IPS-20b (cell line): ENCODE results near the gene TRIM15.
A peak's percentile ranks its signal among the peaks of the same experiment; 100 is the strongest.
"Not testable (repeated sequence)": the region's sequence is repeated elsewhere in the genome, so short reads cannot be mapped to it uniquely, and the experiment has no call there.

ENCODE experiments used
- H3K27ac ChIP-seq: one replicate; pipeline ENCODE4 v1.5.1; 2013; ENCODE audit warnings: low read length
- H3K27me3 ChIP-seq: 2 replicates; pipeline ENCODE4 v1.6.1; 2013; ENCODE audit warnings: mild to moderate bottlenecking, low read length, inconsistent platforms; ENCODE audit not compliant: insufficient read depth
- H3K36me3 ChIP-seq: 2 replicates; pipeline ENCODE4 v1.6.1; 2013; ENCODE audit warnings: low read depth, mild to moderate bottlenecking, inconsistent platforms, low read length, moderate library complexity; ENCODE audit not compliant: insufficient read depth
- H3K4me1 ChIP-seq: 2 replicates; pipeline ENCODE4 v1.6.1; 2013; ENCODE audit warnings: mild to moderate bottlenecking, control low read depth, inconsistent platforms, low read length, moderate library complexity; ENCODE audit not compliant: insufficient read depth
- H3K4me3 ChIP-seq: 2 replicates; pipeline ENCODE4 v1.5.1; 2013; ENCODE audit warnings: mild to moderate bottlenecking, low read length, inconsistent platforms
- H3K9ac ChIP-seq: 2 replicates; pipeline ENCODE4 v1.6.1; 2013; ENCODE audit warnings: low read depth, mild to moderate bottlenecking, inconsistent platforms, low read length, moderate library complexity
- H3K9me3 ChIP-seq: 2 replicates; pipeline ENCODE4 v1.6.1; 2013; ENCODE audit warnings: mild to moderate bottlenecking, low read depth, low read length, inconsistent platforms; ENCODE audit not compliant: insufficient read depth

Gene TRIM15

DNA sequence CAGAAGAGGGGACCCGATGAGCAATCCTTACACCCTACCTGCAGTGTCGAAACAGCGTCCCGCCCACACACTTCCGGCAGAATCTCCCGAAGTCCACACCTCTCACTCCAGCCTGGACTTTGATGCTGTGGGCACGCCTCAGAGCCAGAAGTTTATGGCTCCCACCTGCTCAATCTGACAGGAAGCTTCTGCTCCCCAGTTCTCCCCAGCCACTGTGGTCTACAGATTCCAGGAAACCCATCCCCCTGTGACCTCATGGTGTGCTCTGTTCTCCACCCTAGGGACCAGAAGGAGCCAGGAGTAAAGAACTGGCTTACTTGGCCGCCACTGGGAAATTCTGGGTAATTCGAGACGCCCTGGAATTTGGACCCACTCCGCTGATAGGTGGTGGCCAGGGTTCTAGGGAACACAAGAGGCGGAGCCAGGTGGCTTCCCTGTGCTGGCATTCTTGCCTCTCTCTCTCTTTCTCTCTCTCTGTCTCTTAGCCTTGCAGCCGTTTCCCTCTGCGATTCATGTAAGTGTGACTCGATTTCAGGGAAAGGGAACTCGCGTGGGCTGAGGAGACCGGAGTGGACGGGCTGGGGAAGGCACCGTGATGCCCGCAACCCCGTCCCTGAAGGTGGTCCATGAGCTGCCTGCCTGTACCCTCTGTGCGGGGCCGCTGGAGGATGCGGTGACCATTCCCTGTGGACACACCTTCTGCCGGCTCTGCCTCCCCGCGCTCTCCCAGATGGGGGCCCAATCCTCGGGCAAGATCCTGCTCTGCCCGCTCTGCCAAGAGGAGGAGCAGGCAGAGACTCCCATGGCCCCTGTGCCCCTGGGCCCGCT, at the start of gene TRIM15:
TRIM15 (plus strand) TSS at position 457 of the 828 bp plus-strand sequence; CDS start at position 596, 139 bp downstream.
- Histone ChIP-seq H3K9ac (no peak within 1 kb of the TSS), H3K27ac (no peak within 1 kb of the TSS), H3K9me3 (no peaks in the 10 kb centered on the region), H3K4me3 (no peak within 1 kb of the TSS), H3K36me3 (no peaks in the 10 kb centered on the region), H3K27me3 (peaks cover 18% of the 10 kb centered on the region; the same call in 1 of the 2 replicates), H3K4me1 (no peaks in the 10 kb centered on the region)

DNA sequence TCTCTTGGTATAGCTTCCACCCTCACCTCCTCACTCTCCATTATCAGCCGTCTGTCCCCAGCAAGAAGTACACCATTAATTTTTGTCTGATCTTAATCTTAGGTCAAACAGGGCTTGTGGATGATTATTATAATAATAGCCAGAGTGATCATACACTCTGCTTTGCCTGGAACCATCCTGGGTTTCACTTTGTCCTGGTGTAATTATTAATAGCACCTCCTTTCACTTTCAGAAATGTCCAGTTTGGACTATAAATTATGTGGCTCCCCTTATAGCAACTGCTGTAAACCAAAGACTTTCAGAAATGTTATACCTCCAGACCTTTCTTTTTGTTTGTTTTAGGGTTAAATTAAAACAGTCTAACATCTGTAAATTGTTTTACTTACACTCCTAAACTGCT, 49.5 kb upstream of the TRIM15 start:
- Histone ChIP-seq H3K27me3 (peaks cover 40% of the 10 kb centered on the region), H3K4me1 (no peaks in the 10 kb centered on the region), H3K9me3 (no peaks in the 10 kb centered on the region), H3K36me3 (no peaks in the 10 kb centered on the region), H3K4me3 (no peak overlapping the region), H3K27ac (no peak overlapping the region), H3K9ac (no peak overlapping the region)

DNA sequence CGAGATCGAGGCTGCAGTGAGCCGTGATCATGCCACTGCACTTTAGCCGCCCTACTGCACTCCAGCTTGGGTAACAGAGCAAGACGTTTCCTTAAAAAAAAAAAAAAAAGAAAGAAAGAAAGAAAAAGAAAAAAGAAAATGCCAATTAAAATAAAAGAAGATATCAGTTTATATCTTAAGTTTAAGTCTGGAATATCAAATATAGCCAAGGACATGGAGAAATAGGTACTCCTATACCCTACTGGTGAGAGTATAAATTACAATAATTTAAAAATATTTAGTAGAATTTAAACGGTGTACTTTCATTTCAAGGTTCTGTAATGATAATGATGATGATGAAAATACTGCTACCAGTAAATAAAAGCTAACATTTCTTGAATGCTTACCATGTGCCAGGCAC, 46.6 kb upstream of the TRIM15 start:
- Histone ChIP-seq H3K4me1 (no peaks in the 10 kb centered on the region), H3K27me3 (peaks cover 29% of the 10 kb centered on the region), H3K9ac (no peak overlapping the region), H3K9me3 (no peaks in the 10 kb centered on the region), H3K27ac (no peak overlapping the region), H3K36me3 (no peaks in the 10 kb centered on the region), H3K4me3 (no peak overlapping the region)

DNA sequence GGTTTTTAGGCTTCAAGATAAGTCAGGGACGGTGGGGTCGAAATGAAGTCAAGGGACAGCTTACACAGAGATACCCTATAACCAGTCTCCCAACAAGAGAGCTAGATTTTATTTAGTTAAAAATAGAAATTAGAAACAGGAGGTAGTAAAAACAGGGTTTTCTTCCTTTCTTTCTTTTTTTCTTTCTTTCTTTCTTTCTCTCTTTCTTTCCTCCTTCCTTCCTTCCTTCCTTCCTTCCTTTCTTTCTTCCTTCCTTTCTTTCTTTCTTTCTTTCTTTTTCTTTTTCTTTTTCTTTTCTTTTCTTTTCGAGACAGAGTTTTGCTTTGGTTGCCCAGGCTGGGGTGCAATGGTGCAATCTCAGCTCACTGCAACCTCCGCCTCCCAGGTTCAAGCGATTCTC, 44.7 kb upstream of the TRIM15 start:
- not testable (repeated sequence) for H3K9me3 ChIP-seq, H3K27ac ChIP-seq, H3K4me3 ChIP-seq, H3K4me1 ChIP-seq, H3K36me3 ChIP-seq, H3K9ac ChIP-seq
- H3K27me3 ChIP-seq, result peaks cover 14% of the 10 kb centered on the region

DNA sequence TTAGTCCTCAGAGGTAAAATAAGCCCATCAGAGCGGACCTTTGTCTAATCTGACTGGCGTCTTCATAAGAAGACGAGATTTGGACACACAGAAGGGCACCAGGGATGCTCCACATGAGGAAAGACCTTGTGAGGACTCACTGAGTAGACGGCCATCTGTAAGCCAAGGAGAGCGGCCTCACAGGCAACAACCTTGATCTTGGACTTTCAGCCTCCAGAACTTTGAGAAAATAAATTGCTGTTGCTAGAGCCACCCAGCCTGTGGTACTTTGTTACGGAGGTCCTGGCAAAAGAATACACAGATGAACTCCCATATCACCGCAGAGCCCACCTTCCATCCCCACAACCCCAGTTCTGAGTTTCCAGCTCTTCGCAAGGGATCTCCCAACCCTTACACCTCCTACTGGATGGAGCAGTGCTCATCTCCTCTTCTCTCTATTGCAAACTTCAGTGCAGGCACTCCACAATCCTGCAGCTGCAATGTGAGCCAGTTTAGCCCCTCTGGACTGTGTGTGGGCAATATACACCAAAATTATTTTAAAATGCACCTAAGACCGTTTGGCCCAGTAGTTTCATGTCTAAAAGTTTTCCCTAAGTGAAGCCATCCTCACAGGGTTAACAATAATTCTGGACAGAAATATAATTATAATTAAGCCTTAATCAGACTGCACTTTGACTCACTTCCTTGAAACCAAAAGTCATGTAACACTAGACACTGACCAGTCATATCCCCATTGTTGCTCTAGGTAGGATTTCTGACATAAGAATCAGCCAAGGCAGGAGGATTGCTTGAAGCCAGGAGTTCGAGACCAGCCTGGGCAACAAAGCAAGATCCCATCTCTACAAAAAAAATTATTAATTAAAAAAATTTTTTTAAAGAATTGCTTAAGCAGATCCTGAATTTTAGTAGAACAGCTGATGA, 41.6 kb upstream of the TRIM15 start:
- no peaks in the 10 kb centered on the region for H3K36me3 ChIP-seq
- H3K27ac ChIP-seq, result no peak overlapping the region
- H3K4me3 ChIP-seq, result no peak overlapping the region
- peaks cover 24% of the 10 kb centered on the region for H3K27me3 ChIP-seq
- H3K4me1 ChIP-seq, result no peaks in the 10 kb centered on the region
- H3K9me3 ChIP-seq, result no peaks in the 10 kb centered on the region
- H3K9ac ChIP-seq, result no peak overlapping the region

DNA sequence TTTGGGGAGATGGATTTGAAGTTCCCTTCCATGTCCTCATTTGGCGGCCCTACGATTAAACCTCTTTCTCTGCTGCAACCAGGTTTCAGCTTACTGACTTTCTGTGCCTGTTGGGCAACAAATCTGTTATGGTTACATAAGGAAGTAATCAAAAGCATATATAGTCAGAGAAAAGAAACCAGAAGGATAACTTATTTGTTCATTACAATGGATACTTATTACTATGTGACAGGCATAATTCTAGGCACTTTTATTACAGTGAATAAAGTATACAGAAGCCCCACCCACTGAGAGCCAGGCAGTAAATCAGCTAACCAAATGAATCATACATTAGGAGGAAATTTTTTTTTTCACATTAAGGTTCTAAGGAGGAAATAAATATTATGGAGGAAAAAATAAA, 40.8 kb upstream of the TRIM15 start:
- no peaks in the 10 kb centered on the region for H3K4me1 ChIP-seq
- peaks cover 32% of the 10 kb centered on the region for H3K27me3 ChIP-seq
- H3K36me3 ChIP-seq, result no peaks in the 10 kb centered on the region
- no peak overlapping the region for H3K4me3 ChIP-seq
- no peaks in the 10 kb centered on the region for H3K9me3 ChIP-seq
- H3K9ac ChIP-seq, result no peak overlapping the region
- no peak overlapping the region for H3K27ac ChIP-seq

DNA sequence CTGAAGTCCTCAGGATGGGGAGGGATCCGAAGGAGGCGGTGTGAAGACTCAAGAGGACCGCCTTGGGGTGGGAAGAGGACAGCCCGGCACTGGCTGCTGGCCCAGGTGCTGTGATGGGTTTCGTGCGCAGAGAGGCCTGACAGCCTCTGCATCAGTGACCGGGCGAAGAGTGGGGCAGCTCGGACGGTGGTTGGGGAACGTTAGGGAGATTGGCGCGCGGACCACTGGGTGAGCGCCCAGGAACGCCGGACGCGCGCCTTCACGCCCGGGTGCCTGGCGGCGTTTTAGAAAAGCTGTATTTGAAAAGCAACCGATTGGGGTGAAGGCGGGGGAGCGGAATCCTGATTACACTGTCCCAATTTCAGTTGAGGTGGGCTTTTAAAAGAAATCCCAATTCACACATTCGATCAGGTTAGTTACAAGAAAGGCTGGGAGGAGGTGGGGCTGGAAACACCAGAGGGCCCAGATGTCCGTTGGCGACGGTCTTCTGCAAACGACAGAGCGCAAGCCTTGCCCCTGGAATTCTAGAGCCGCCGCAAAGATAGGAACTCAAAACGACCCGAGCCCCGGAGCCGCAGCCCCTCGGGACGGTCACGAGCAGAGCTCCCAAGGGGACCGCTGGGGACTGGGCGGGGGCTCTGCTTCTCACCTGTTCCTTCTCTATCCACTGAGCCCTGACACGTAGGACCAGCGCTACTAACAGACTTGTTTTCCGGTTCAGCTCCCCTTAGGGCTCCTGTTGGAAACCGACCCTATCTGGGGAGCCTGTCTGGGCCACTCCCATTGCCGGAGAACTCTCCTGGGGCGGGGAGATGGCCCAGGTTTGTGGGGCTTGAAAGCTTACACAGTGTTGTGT, 35.9 kb upstream of the TRIM15 start:
- no peaks in the 10 kb centered on the region for H3K36me3 ChIP-seq
- no peak overlapping the region for H3K9ac ChIP-seq
- peaks cover 80% of the 10 kb centered on the region for H3K27me3 ChIP-seq
- no peaks in the 10 kb centered on the region for H3K4me1 ChIP-seq
- H3K27ac ChIP-seq, result no peak overlapping the region
- peak overlapping the region; percentile 76 for H3K4me3 ChIP-seq
- H3K9me3 ChIP-seq, result no peaks in the 10 kb centered on the region

DNA sequence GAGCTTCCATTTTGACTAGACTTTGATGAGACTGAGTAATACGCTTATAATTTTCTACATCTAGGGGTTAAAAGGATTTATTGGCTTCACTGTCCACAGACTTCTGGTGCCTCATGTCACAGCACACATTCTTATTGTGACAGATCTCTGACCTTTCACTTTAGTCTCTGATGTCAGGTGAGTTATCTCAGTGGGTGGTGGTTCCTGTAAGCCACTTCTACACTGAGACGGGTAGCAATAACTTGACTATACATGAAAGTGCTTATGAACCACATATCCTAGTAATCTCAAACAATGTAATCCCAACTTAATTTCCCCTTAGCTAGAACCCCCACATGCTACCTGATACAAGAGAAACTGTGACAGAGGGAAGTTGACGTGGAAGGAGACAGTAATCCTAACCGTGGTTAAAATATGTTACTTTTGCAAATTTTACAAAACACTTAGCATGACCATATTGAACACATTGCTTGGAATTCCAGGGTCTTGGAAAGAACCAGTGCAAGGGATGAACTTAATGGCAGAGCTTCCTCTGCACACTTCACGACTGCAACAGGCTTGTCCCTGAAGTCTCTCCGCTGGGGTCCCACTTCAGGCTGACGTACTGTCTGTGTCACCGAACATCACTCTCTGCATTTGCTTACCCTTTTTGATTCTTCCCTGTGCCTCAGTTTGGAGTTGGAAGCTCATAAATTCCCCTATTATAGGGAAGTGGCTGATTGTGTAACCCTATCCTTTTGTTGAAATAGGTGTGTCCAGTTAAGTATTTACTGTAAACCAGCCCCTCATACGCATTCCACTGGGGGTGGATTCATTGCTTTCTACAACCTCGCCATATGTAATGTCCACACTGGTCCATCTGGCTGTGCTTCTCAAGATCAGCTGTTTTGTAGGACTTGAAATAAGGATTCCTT, 33.8 kb upstream of the TRIM15 start:
- Histone ChIP-seq H3K36me3 (no peaks in the 10 kb centered on the region), H3K27me3 (peaks cover 76% of the 10 kb centered on the region), H3K9ac (no peak overlapping the region), H3K4me3 (no peak overlapping the region), H3K4me1 (no peaks in the 10 kb centered on the region), H3K9me3 (no peaks in the 10 kb centered on the region), H3K27ac (no peak overlapping the region)

DNA sequence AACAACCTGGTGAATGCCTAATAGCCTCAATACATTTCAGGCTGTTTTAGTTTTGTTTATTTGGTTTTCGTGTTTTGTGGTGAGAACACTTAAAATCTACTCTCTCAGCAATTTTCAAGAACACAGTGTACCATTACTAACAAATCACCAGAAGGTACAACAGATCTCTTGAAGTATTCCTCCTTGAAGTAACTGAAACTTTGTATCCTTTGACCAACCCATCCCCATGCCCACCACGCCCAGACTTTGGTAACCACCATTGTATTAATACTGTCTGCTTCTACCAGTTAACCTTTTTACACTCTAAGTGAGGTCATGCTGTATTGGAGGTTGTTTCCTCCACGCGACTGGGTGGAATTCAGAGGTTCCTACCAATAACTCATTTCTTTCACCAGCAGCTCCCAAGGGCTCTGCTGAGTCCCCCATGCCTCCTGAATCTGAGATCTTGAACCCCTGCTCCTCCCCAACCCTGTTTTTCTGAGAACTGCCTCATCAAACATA, 33.1 kb upstream of the TRIM15 start:
- no peak overlapping the region for H3K4me3 ChIP-seq
- peaks cover 71% of the 10 kb centered on the region for H3K27me3 ChIP-seq
- no peak overlapping the region for H3K9ac ChIP-seq
- no peaks in the 10 kb centered on the region for H3K4me1 ChIP-seq
- no peaks in the 10 kb centered on the region for H3K36me3 ChIP-seq
- H3K9me3 ChIP-seq, result no peaks in the 10 kb centered on the region
- no peak overlapping the region for H3K27ac ChIP-seq

DNA sequence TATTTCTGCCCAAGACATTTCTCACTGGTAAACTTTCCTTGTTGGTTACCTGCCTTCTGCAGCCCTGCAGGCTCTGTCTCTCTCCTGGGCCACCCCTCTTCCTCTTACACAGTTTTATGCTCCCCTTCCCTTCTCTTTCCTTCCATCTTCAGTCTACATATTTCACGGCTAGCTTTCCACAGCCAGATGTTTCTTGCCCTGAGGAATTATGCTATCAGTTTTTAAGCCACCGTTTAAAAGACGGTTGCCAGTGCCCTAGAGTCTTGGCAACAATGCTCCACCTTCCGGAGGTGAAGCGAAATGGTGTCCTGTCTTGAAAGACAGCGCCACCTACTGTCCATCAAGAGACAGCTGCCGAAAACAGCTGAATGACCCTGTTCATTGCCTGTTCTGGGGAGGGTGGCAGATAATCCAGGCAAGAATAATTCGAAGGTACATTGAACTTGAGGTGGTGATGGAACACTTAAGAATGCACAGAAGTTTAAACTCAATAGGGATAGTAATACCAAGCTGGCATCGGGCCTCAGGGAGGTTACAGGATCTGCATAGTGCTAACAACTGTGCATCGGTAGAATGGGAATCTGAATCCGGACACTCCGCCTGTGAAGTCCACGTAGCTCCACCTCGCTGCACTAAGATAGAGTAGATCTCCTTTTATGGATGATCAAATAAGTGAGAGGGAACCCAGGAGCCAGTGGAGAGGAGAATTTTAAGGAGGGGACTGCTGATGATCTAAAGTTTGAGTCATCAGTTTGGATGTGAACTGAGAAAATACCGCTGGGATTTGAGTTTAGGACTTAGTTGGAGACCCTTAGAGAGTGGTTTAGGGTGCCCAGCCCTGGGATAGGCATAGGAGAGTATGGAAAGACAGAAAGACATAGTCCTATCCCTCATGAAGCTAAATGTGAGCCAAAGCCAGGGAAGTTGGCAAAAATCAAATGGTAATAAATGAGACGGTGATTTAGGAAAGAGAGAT, 32.2 kb upstream of the TRIM15 start:
- Histone ChIP-seq H3K9ac (no peak overlapping the region), H3K27ac (no peak overlapping the region), H3K27me3 (peaks cover 62% of the 10 kb centered on the region), H3K4me1 (no peaks in the 10 kb centered on the region), H3K9me3 (no peaks in the 10 kb centered on the region), H3K36me3 (no peaks in the 10 kb centered on the region), H3K4me3 (no peak overlapping the region)
